ENCODE results near the gene HELB.

DNA sequence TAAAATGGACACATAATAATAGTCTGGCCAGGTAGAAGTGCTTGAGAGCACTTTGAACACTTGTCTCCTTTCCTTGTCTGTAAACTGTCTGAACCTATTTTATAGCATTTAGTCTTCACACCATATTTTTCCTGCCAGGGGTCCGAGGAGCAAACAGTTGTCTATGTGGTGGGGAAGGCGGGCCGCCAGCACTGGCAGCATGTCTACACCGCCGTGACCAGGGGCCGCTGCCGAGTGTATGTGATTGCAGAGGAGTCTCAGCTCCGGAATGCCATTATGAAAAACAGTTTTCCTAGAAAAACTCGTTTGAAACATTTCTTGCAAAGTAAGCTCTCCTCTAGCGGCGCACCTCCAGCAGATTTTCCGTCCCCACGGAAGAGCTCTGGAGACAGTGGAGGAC, 28.7 kb downstream of the HELB start:
- TF ChIP-seq, protein P1, sequence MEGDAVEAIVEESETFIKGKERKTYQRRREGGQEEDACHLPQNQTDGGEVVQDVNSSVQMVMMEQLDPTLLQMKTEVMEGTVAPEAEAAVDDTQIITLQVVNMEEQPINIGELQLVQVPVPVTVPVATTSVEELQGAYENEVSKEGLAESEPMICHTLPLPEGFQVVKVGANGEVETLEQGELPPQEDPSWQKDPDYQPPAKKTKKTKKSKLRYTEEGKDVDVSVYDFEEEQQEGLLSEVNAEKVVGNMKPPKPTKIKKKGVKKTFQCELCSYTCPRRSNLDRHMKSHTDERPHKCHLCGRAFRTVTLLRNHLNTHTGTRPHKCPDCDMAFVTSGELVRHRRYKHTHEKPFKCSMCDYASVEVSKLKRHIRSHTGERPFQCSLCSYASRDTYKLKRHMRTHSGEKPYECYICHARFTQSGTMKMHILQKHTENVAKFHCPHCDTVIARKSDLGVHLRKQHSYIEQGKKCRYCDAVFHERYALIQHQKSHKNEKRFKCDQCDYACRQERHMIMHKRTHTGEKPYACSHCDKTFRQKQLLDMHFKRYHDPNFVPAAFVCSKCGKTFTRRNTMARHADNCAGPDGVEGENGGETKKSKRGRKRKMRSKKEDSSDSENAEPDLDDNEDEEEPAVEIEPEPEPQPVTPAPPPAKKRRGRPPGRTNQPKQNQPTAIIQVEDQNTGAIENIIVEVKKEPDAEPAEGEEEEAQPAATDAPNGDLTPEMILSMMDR (IDR thresholded peaks at IDR 0.05) = no peak
- no peak for TF ChIP-seq ZFX (IDR thresholded peaks at IDR 0.05; ENCODE audit: borderline replicate concordance)
